Activated T-helper 17 cell treated with anti-CD3 and anti-CD28 coated beads, Interleukin-2, amount 50 U/mL, for 72 hours (primary cell): ENCODE data around the gene IFNGR2. TPM values are rescaled to one million over a fixed set of nuclear protein-coding genes. Genes with fewer than 3 reads are reported as not detected.
"Not testable (repeated sequence)": the region's sequence is repeated elsewhere in the genome, so short reads cannot be mapped to it uniquely, and the experiment has no call there.

Experiments
- ATAC-seq: fragments of 150-1000 bp; cut with Tn5 transposase; replicated peaks from 2 replicates; pipeline ENCODE4 v1.10.0; 2021; ENCODE audit warnings: mild to moderate bottlenecking, moderate library complexity
- H3K27ac Mint-ChIP-seq: one replicate; pipeline ENCODE4 v1.8.0; 2022; ENCODE audit warnings: mixed read lengths
- H3K27me3 Mint-ChIP-seq: one replicate; pipeline ENCODE4 v1.8.0; 2022; ENCODE audit warnings: mixed read lengths
- H3K36me3 Mint-ChIP-seq: one replicate; pipeline ENCODE4 v1.8.0; 2022; ENCODE audit warnings: low read depth, mild to moderate bottlenecking, mixed read lengths
- H3K4me1 Mint-ChIP-seq: one replicate; pipeline ENCODE4 v1.8.0; 2022; ENCODE audit warnings: mixed read lengths
- H3K4me3 Mint-ChIP-seq: one replicate; pipeline ENCODE4 v1.8.0; 2022; ENCODE audit warnings: mild to moderate bottlenecking, mixed read lengths
- H3K9me3 Mint-ChIP-seq: one replicate; pipeline ENCODE4 v1.8.0; 2022; ENCODE audit warnings: mixed read lengths
- total RNA-seq, 2 donors: library from RNA; stranded (reverse); gene quantifications; one replicate each; pipeline ENCODE4 v1.2.3, GENCODE V29; 2022

IFNGR2 gene
- total RNA-seq, 2 donors from 2014 or later, result 5.8 to 8.5 TPM

DNA sequence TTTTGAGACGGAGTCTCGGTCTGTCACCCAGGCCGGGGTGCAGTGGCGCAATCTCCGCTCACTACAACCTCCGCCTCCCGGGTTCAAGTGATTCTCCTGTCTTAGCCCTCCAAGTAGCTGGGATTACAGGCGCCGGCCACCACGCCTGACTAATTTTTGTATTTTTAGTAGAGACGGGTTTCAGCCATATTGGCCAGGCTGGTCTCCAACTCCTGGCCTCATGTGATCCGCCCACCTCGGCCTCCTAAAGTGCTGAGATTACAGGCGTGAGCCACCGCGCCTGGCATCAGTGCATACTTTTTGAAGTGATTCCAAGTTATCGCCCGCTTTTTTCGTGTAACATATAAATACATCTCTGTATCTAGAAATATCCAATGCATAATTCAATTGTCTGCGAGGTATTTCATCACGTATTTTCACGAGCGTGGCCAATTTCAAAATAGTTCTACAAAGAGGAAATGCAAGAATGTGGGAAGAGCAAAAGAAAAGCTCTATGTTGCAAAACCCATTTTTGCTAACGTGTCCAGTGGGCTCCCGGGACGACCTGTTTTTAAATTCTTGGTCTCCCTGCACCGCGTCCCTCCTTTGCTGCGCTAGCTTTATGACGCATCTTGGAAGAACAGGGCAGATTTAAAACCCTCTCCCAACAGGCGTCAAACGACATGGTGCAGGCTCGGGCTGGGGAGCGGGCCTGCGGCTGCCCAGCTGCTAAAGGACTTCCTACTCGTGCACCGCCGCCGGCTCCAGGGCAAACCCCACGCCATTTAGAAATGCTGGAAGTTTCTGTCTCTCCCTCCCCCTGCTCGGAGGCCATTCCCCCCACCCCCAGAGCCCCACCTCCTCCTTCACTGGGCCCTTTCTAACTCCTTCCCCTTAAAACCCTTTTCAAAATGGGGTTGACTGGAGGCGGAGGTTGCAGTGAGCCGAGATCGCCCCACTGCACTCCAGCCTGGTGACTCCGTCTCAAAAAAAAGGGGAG, 923 bp upstream of the IFNGR2 start:
- Mint-ChIP-seq H3K27ac (no peak overlapping the region), H3K36me3 (peaks cover 6% of the 10 kb centered on the region), H3K4me3 (peak overlapping the region; percentile 33), H3K27me3 (no peaks in the 10 kb centered on the region), H3K9me3 (no peaks in the 10 kb centered on the region), H3K4me1 (peaks cover 20% of the 10 kb centered on the region)
- no peak for ATAC-seq

DNA sequence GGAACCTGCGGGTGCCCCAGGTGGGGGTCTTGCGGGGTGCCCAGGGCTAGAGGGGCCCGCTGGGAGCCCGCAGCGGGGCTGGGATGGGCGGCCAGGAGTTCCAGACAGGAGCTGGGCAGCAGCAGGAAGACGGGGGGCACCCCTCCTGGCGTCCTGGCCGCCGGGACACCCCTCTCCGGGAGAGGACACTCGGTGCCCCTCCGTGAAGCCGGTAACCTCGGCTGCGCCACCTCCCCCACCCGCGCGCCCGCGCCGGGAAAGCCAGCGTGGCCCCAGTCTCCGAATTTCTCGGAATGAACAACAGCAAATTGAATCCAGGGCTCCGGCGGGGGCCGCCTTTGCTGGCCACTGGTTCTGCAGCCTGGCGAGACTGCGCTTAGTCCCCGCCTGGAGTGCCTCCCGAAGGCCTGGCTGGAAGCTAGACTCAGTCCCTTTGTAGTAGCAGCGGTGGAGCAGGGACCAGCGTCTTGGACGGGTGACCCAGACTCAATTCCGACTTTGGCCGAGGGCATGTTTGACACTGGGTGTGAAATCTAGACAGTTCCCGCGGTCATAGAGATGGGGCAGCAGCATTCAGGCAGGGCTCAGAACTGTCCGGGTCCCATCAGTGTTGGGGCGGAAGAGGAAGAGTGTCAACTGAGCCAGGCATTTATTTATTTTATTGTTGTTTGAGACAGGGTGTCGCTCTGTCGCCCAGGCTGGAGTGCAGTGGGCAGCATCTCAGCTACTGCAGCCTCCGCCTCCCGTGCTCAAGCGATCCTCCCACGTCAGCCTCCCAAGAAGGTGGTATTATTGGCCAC, 773 bp downstream of the IFNGR2 start:
- peak; percentile 47 for ATAC-seq
- H3K27ac Mint-ChIP-seq, result peak overlapping the region; percentile 71
- H3K36me3 Mint-ChIP-seq, result peaks cover 6% of the 10 kb centered on the region
- H3K4me3 Mint-ChIP-seq, result peak overlapping the region; percentile 86
- peaks cover 20% of the 10 kb centered on the region for H3K4me1 Mint-ChIP-seq
- H3K9me3 Mint-ChIP-seq, result no peaks in the 10 kb centered on the region
- H3K27me3 Mint-ChIP-seq, result no peaks in the 10 kb centered on the region

DNA sequence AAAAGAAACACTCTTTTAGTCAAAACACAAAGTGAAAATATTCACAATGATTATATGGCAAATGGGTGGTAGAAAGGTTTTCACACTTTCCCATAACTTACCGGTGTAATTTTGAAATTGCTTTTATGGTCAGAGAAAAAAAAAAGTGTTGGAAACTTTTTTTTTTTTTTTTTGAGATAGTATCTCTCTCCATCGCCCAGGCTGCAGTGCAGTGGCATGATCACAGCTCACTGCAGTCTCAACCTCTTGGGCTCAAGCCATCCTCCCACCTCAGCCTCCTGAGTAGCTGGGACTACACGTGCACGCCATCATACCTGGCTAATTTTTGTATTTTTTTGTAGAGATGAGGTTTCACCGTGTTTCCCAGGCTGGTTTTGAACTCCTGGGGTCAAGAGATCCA, 3.3 kb downstream of the IFNGR2 start:
- H3K4me1 Mint-ChIP-seq, result peaks cover 17% of the 10 kb centered on the region
- peaks cover 17% of the 10 kb centered on the region for H3K36me3 Mint-ChIP-seq
- ATAC-seq, result peak; percentile 48
- H3K27ac Mint-ChIP-seq, result no peak overlapping the region
- no peaks in the 10 kb centered on the region for H3K9me3 Mint-ChIP-seq
- H3K27me3 Mint-ChIP-seq, result no peaks in the 10 kb centered on the region
- H3K4me3 Mint-ChIP-seq, result peak overlapping the region; percentile 86

DNA sequence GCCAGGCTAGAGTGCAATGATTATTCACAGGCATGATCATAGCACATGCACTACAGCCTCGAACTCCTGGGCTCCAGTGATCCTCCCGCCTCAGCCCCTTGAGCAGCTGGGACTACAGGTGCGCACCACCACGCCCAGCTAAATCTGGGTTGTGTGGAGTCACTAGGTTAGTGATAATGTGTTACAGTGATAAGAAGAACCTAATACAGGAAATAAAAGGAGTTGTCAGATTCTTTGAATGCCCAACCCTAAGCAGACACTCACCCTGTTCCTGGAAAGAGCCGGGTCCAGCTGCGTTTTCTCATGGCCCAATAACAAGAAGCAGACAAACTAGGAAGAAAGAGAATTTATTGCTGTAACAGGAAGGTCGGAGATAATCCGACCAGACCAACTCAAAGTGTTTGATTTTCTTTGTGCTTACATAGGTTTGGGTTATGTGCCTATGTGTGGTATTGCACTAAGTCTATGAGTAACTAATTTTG, 8.8 kb downstream of the IFNGR2 start:
- H3K27ac Mint-ChIP-seq, result peak overlapping the region; percentile 58
- peaks cover 41% of the 10 kb centered on the region for H3K36me3 Mint-ChIP-seq
- no peak overlapping the region for H3K4me3 Mint-ChIP-seq
- H3K4me1 Mint-ChIP-seq, result peaks cover 18% of the 10 kb centered on the region
- no peak for ATAC-seq
- H3K27me3 Mint-ChIP-seq, result no peaks in the 10 kb centered on the region
- H3K9me3 Mint-ChIP-seq, result no peaks in the 10 kb centered on the region

DNA sequence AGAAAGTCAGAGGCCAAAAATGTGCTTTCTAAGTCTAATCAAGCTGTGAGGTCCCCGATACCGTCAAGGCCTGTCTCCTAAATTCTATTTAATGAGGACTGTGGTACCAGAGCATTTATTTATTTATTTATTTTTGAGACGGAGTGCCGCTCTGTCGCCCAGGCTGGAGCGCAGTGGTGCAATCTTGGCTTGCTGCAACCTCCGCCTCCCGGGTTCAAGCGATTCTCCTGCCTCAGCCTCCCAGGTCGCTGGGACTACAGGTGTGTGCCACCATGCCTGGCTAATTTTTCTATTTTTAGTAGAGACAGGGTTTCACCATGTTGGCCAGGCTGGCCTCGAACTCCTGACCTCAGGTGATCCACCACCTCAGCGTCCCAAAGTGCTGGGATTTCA, 9.2 kb downstream of the IFNGR2 start:
- H3K36me3 Mint-ChIP-seq, result peaks cover 46% of the 10 kb centered on the region
- not testable (repeated sequence) for ATAC-seq, H3K9me3 Mint-ChIP-seq, H3K27me3 Mint-ChIP-seq
- peaks cover 15% of the 10 kb centered on the region for H3K4me1 Mint-ChIP-seq
- peak overlapping the region; percentile 52 for H3K4me3 Mint-ChIP-seq
- peak overlapping the region; percentile 58 for H3K27ac Mint-ChIP-seq

DNA sequence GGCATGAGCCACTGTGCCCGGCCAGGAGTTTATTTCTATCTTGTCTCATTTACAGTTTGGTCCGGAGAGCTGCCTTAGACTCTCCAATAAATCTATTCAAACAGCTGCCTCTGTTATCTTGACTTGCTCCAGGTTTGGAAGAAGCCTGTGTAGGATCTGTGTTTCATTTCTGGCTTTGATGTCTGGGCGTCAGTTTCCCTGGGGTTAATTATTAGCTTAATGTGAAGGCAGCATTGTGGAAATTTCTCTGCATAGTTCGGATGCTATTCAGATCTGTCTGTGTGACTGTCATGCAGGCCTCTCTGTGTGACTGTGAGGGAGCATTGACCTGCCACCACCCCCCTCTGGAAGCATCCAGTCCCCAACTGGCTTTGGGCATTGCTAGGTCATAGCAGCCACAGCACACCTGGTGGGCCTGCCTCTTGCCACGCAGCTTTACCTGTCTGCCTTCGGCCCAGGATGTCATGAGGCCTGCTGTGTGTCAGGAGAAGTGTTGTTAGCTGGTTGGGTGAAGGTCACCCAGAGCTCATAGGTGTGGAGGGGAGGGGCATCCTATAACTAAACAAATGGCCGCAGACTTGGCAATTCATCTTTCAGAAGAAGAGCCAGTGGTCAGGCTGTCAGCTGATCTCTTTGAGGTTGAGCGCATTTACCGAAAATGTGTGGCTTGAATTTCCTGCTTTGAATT, 9.8 kb downstream of the IFNGR2 start:
- Mint-ChIP-seq H3K27ac (no peak overlapping the region), H3K27me3 (no peaks in the 10 kb centered on the region), H3K36me3 (peaks cover 50% of the 10 kb centered on the region), H3K4me3 (peak overlapping the region; percentile 52), H3K9me3 (no peaks in the 10 kb centered on the region), H3K4me1 (peaks cover 15% of the 10 kb centered on the region)
- ATAC-seq, result peak; percentile 63

DNA sequence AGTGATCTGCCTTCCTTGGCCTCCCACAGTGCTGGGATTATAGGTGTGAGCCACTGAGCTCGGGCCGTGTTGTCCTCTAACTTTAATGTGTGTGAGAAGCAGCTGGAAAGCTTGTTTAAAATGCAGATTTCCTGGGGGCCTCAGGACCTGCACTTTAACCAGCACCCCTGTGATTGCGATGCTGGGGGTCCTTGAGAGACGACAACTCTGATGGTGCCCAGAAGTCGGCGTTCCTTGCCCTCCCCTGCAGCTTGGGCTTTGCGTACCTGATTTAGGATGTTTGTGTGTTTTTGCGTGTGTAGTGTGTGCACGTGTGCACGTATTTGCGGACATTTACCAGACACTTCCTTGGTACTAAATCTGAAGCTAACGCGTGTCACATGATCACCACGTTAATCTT, 10.9 kb downstream of the IFNGR2 start:
- Mint-ChIP-seq H3K9me3 (no peaks in the 10 kb centered on the region), H3K27me3 (no peaks in the 10 kb centered on the region), H3K27ac (no peak overlapping the region), H3K36me3 (peaks cover 61% of the 10 kb centered on the region), H3K4me1 (peaks cover 15% of the 10 kb centered on the region), H3K4me3 (no peak overlapping the region)
- ATAC-seq, result no peak

DNA sequence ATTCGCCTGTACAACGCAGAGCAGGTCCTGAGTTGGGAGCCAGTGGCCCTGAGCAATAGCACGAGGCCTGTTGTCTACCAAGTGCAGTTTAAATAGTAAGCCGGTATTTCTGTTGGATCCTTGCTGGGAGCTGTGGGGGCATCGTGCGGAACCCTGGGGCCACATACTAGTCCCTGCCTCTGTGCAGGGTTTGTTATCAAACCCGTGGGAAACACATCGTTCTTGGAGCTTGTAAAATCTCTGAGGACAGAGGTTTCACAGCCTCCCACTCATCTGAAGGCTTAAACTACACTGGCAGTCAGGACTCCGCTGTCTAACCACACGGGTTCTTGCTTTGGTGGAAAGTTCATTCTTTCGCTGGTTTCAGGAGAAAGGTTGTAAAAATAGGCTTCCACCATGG, 11.7 kb downstream of the IFNGR2 start:
- no peak for ATAC-seq
- no peaks in the 10 kb centered on the region for H3K27me3 Mint-ChIP-seq
- H3K4me1 Mint-ChIP-seq, result peaks cover 15% of the 10 kb centered on the region
- H3K27ac Mint-ChIP-seq, result no peak overlapping the region
- H3K4me3 Mint-ChIP-seq, result no peak overlapping the region
- H3K9me3 Mint-ChIP-seq, result no peaks in the 10 kb centered on the region
- peaks cover 69% of the 10 kb centered on the region for H3K36me3 Mint-ChIP-seq

DNA sequence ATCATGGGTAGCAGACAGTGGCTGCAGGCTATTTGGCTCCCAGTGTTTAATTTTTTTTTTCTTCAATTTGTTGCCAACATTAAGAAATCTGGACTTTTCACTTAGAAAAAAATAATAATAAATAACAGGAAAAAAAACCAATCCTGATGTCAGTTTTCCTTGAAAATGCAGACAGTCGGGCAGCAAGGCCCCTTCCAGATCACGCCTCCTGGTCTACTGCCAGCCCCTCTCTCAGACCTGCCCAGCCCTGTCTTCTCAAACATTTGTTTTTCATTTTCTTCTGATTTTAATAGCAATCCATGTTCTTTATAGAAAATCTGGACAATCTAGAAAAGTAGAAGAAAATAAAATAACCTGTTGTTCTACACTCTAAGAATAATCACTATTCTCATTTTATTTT, 15.5 kb downstream of the IFNGR2 start:
- H3K27me3 Mint-ChIP-seq, result no peaks in the 10 kb centered on the region
- H3K4me3 Mint-ChIP-seq, result no peak overlapping the region
- ATAC-seq, result no peak
- H3K4me1 Mint-ChIP-seq, result no peaks in the 10 kb centered on the region
- H3K36me3 Mint-ChIP-seq, result peaks cover 84% of the 10 kb centered on the region
- no peak overlapping the region for H3K27ac Mint-ChIP-seq
- H3K9me3 Mint-ChIP-seq, result no peaks in the 10 kb centered on the region

DNA sequence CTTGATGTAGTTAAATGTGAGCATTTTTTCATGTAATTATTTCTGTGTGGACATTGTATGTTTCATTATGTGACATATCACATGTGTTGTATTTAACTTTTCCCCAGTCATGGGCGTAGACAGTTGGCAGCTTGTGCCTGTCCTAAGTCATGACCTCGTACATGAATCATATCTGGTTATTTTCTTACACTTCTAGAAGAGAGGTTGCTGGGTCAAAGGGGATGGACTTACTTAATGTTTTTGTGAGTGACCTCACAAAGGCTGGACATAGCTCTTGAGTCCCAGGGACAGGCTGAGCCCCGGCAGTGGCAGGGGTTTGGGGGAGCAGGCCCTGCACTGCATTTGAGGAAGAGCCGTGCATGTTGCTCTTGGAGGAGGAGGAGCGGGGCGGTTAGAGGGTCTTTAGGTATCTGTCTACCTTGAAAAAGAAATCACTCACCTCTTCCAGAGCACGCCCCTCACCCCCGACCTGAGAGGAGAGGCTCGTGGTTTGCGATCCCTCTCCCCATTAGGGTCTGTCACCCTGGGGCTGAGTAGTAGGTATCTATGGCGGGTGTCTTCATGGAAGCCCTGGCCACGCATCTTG, 16.4 kb downstream of the IFNGR2 start:
- Mint-ChIP-seq H3K4me1 (no peaks in the 10 kb centered on the region), H3K27ac (no peak overlapping the region), H3K4me3 (no peak overlapping the region), H3K36me3 (peaks cover 92% of the 10 kb centered on the region), H3K27me3 (no peaks in the 10 kb centered on the region), H3K9me3 (no peaks in the 10 kb centered on the region)
- ATAC-seq, result no peak

DNA sequence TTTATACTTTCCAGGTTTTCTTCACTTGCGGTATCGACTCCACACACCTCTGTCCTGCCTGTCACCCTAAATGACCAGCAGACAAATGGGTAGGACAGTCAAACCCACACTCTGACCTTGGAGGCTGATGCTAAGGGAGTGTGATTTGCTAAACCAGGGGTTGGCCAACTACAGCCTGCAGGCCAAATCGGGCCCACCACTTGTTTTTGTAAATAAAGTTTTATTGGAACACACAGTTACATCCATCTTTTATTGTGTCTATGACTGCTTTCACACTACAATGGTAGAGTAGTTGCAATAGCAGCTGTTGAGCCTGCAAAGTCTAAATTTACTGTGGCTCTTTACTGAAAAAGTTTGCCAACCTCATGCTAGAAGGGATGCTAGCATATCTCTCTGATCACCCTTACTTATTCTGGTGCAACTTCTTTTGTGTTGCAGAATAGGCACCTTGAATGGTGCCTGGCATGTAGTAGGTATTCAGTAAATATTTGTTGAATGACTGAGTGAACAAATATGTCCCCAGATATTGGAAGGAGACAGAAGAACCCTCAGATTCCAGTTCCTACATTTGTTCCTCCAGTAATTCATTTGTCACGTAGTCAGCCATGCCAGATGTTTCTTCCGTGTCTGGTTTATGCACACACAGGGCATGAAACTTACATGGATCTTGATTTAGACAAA, 18.6 kb downstream of the IFNGR2 start:
- Mint-ChIP-seq H3K27me3 (no peaks in the 10 kb centered on the region), H3K4me1 (no peaks in the 10 kb centered on the region), H3K36me3 (peaks cover 78% of the 10 kb centered on the region), H3K4me3 (no peak overlapping the region), H3K27ac (no peak overlapping the region), H3K9me3 (no peaks in the 10 kb centered on the region)
- ATAC-seq, result no peak

DNA sequence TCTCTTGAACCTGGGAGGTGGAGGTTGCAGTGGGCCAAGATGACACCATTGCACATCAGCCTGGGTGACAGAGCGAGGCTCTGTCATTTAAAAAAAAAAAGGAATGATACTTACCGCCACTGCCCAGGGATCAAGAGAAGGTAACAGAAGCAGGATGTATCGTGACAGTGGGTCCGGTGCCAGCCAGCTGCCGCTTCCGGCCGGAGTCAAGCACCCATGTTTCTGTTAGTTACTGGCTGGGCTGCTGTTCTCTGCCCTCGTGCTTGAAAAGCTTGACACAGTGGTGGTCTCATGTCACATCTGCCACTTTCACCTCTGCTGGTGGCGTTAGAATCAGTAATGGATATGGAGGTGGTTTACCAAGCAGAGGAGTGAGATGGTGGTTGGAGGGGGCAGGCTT, 21.0 kb downstream of the IFNGR2 start:
- H3K27me3 Mint-ChIP-seq, result no peaks in the 10 kb centered on the region
- H3K4me1 Mint-ChIP-seq, result no peaks in the 10 kb centered on the region
- no peak overlapping the region for H3K27ac Mint-ChIP-seq
- no peaks in the 10 kb centered on the region for H3K9me3 Mint-ChIP-seq
- no peak for ATAC-seq
- H3K36me3 Mint-ChIP-seq, result peaks cover 76% of the 10 kb centered on the region
- no peak overlapping the region for H3K4me3 Mint-ChIP-seq

DNA sequence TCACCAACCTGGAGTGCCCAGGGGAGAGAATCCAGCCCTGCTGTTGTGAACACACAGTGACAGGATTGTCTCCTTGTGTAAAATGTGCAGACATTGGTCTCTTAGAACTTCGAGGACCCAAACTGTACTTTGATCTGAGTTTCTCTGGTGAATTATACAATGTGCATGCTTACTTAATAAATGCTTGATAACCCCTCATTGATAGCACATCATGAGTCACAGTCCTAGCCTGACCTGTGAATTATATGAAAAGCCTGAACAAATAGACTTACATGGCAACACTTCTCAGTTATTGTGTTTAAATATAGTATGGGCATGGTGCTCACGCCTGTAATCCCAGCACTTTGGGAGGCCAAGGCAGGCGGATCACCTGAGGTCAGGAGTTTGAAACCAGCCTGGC, 22.6 kb downstream of the IFNGR2 start:
- Mint-ChIP-seq H3K27ac (no peak overlapping the region), H3K4me3 (no peak overlapping the region), H3K27me3 (no peaks in the 10 kb centered on the region), H3K9me3 (no peaks in the 10 kb centered on the region), H3K36me3 (peaks cover 70% of the 10 kb centered on the region), H3K4me1 (no peaks in the 10 kb centered on the region)
- no peak for ATAC-seq
